Measurements from ENCODE around the gene SHE.

DNA sequence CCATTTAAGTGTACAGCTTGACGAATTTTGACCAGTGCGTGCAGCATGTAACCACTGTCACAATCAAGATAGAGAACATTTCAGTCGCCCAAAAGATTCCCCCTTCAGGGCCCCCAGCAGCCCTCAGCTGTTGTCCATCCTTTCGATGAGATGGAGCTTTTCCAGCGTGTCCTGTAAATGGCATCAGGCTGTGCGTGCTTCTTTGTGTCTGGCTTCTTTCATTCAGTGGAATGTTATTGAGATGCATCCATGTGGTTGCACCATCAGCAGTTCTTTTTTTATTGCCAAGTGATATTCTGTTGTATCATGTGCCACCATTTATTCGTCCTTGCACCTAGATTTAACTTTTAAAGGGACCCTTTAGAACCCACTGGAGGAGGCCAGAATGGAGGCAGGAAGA, 34.4 kb upstream of the SHE start:
- TF ChIP-seq, protein P1, sequence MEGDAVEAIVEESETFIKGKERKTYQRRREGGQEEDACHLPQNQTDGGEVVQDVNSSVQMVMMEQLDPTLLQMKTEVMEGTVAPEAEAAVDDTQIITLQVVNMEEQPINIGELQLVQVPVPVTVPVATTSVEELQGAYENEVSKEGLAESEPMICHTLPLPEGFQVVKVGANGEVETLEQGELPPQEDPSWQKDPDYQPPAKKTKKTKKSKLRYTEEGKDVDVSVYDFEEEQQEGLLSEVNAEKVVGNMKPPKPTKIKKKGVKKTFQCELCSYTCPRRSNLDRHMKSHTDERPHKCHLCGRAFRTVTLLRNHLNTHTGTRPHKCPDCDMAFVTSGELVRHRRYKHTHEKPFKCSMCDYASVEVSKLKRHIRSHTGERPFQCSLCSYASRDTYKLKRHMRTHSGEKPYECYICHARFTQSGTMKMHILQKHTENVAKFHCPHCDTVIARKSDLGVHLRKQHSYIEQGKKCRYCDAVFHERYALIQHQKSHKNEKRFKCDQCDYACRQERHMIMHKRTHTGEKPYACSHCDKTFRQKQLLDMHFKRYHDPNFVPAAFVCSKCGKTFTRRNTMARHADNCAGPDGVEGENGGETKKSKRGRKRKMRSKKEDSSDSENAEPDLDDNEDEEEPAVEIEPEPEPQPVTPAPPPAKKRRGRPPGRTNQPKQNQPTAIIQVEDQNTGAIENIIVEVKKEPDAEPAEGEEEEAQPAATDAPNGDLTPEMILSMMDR (IDR thresholded peaks at IDR 0.05): no peak
- TF ChIP-seq POLR2A (IDR thresholded peaks at IDR 0.05): no peak

Measured in body of pancreas (tissue), 4 donors.